ENCODE measurements around the gene SLC9A1.
"Not testable (repeated sequence)": the region's sequence is repeated elsewhere in the genome, so short reads cannot be mapped to it uniquely, and the experiment has no call there.

Gene SLC9A1

GRCh38 chr1:27133158-27133557, 21.8 kb downstream of the SLC9A1 start:
- no peak for DNase-seq

- DNase-seq = no peak
These were observed 22.3 kb downstream of the SLC9A1 start for GRCh38 chr1:27132624-27133023.

- no peak for DNase-seq
These were observed 22.8 kb downstream of the SLC9A1 start for GRCh38 chr1:27132147-27132546.

GRCh38 chr1:27130798-27131197, 24.1 kb downstream of the SLC9A1 start:
- no peak for DNase-seq

- DNase-seq = peak in 2 of 58 donors; percentile 20 to 27
These were observed 25.7 kb downstream of the SLC9A1 start for GRCh38 chr1:27129225-27129624.

- no peak for DNase-seq
These were observed 27.5 kb downstream of the SLC9A1 start for GRCh38 chr1:27127419-27127818.

GRCh38 chr1:27126391-27126790, 28.5 kb downstream of the SLC9A1 start:
- DNase-seq = no peak

- DNase-seq = not testable (repeated sequence)
These were observed 29.8 kb downstream of the SLC9A1 start for GRCh38 chr1:27125125-27125524.

- peak in 3 of 58 donors; percentile 20 to 60 (median 40) for DNase-seq
These were observed 30.5 kb downstream of the SLC9A1 start for GRCh38 chr1:27124405-27124804.

GRCh38 chr1:27122652-27123051, 32.3 kb downstream of the SLC9A1 start:
- DNase-seq = peak in 34 of 58 donors; percentile 6 to 80 (median 38)

GRCh38 chr1:27120854-27121253, 34.1 kb downstream of the SLC9A1 start:
- no peak for DNase-seq

GRCh38 chr1:27118440-27118689, 36.6 kb downstream of the SLC9A1 start:
- DNase-seq = no peak

- DNase-seq = peak in 2 of 58 donors; percentile 25 to 53
These were observed 37.0 kb downstream of the SLC9A1 start for GRCh38 chr1:27117733-27118439.

GRCh38 chr1:27116697-27117096, 38.2 kb downstream of the SLC9A1 start:
- peak in 2 of 58 donors; percentile 14 to 16 for DNase-seq

GRCh38 chr1:27116232-27116631, 38.7 kb downstream of the SLC9A1 start:
- no peak for DNase-seq

GRCh38 chr1:27114546-27114945, 40.4 kb downstream of the SLC9A1 start:
- DNase-seq = peak in 1 of 58 donors; percentile 29

- DNase-seq = no peak
These were observed 41.1 kb downstream of the SLC9A1 start for GRCh38 chr1:27113861-27114260.

GRCh38 chr1:27111626-27112573, 43.0 kb downstream of the SLC9A1 start:
- peak in 30 of 58 donors; percentile 10 to 77 (median 36) for DNase-seq

- DNase-seq = no peak
These were observed 45.7 kb downstream of the SLC9A1 start for GRCh38 chr1:27109103-27109822.

- DNase-seq = no peak
These were observed 46.3 kb downstream of the SLC9A1 start for GRCh38 chr1:27108588-27108987.

GRCh38 chr1:27106561-27107323, 48.2 kb downstream of the SLC9A1 start:
- DNase-seq = no peak
